Measurements from ENCODE around the gene BCAS1.
A peak's percentile ranks its signal among the peaks of the same experiment; 100 is the strongest.

GRCh38 chr20:53957451-53958172 lies 112.8 kb downstream of the BCAS1 start:
- TF ChIP-seq, protein P1, sequence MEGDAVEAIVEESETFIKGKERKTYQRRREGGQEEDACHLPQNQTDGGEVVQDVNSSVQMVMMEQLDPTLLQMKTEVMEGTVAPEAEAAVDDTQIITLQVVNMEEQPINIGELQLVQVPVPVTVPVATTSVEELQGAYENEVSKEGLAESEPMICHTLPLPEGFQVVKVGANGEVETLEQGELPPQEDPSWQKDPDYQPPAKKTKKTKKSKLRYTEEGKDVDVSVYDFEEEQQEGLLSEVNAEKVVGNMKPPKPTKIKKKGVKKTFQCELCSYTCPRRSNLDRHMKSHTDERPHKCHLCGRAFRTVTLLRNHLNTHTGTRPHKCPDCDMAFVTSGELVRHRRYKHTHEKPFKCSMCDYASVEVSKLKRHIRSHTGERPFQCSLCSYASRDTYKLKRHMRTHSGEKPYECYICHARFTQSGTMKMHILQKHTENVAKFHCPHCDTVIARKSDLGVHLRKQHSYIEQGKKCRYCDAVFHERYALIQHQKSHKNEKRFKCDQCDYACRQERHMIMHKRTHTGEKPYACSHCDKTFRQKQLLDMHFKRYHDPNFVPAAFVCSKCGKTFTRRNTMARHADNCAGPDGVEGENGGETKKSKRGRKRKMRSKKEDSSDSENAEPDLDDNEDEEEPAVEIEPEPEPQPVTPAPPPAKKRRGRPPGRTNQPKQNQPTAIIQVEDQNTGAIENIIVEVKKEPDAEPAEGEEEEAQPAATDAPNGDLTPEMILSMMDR (IDR thresholded peaks at IDR 0.05; ENCODE audit: low read length): peak; percentile 35
- TF ChIP-seq EZH2 (IDR thresholded peaks at IDR 0.05; ENCODE audit: borderline replicate concordance, low read length): no peak
